Measurements from ENCODE around the gene EMC8. TPM values are rescaled to one million over a fixed set of nuclear protein-coding genes. Genes with fewer than 3 reads are reported as not detected.
A peak's percentile ranks its signal among the peaks of the same experiment; 100 is the strongest.

Gene EMC8
- total and polyA plus RNA-seq, 2 of the 8 experiments (the other 6 are each of a cell fraction or from before 2014, with no cell fraction given) = 52.2 to 69.7 TPM

DNA sequence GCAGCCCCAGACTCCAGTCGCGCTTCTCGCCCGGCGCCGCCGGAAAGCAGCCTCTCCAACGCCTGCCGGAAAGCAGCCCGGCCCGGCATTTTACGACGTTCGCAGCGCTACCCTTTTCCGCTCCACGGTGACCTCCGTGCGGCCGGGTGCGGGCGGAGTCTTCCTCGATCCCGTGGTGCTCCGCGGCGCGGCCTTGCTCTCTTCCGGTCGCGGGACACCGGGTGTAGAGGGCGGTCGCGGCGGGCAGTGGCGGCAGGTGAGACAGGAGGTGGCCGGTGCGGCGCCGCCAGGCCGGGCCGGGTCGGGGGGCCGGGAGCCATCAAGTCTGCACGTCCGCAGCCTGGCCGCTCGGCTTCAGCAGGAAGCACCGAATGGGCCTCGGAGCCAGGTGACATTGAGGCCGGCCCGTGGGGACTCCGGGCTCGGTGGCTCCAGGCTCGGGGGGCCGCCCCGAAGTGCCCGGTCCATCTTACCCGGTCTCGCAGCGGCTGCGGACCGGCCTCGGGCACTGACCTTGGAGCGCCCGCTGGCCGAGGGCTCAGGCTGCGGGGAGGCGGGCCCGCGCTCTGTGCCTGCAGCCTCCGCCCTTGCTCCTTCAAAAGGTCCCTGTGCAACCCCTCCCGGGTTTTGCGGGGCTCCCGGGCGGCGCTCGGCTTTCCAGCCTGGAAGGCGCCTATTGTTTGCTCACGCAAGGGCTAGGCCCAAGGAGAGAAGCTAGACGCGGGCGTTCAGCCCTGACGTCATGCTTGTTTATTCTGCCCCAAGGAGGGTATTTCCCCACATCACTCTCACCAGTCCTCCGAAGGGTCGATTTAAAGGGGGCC is at the start of gene EMC8, which contains the start of gene COX4I1 (continued):
- TF ChIP-seq RFX5 (IDR thresholded peaks at IDR 0.05; ENCODE audit: borderline replicate concordance, low read depth, low read length) = no peak
- no peak for TF ChIP-seq FOSL1 (IDR thresholded peaks at IDR 0.05; ENCODE audit: insufficient read depth, low read depth, low read length)
- no peak for TF ChIP-seq CTBP2 (IDR thresholded peaks at IDR 0.05; ENCODE audit: borderline replicate concordance, insufficient read depth, insufficient read length, low read length)
- TF ChIP-seq KDM1A (IDR thresholded peaks at IDR 0.05; ENCODE audit: borderline replicate concordance, low read length) = no peak
- TF ChIP-seq CHD1 (IDR thresholded peaks at IDR 0.05; ENCODE audit: low read depth, low read length) = no peak
- TF ChIP-seq, protein P1, sequence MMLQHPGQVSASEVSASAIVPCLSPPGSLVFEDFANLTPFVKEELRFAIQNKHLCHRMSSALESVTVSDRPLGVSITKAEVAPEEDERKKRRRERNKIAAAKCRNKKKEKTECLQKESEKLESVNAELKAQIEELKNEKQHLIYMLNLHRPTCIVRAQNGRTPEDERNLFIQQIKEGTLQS (IDR thresholded peaks at IDR 0.05; ENCODE audit: insufficient read depth, low read depth, low read length) = peak; percentile 94
- TF ChIP-seq POLR2AphosphoS5 (IDR thresholded peaks at IDR 0.05; ENCODE audit: low read depth, low read length) = peak; percentile 84
- no peak for TF ChIP-seq SP4 (IDR thresholded peaks at IDR 0.05; ENCODE audit: low read length)
- TF ChIP-seq TEAD4 (IDR thresholded peaks at IDR 0.05; ENCODE audit: low read depth, low read length) = no peak
- TF ChIP-seq CHD2 (IDR thresholded peaks at IDR 0.05; ENCODE audit: low read length) = no peak
- no peak for TF ChIP-seq TCF12 (IDR thresholded peaks at IDR 0.05; ENCODE audit: low read depth, low read length)
- TF ChIP-seq, protein P2, sequence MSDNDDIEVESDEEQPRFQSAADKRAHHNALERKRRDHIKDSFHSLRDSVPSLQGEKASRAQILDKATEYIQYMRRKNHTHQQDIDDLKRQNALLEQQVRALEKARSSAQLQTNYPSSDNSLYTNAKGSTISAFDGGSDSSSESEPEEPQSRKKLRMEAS (IDR thresholded peaks at IDR 0.05) = peak; percentile 41; the same call in 1 of the 2 replicates
- peak; percentile 88 for TF ChIP-seq TAF1 (IDR thresholded peaks at IDR 0.05; ENCODE audit: low read depth, low read length)
- TF ChIP-seq, protein P3, sequence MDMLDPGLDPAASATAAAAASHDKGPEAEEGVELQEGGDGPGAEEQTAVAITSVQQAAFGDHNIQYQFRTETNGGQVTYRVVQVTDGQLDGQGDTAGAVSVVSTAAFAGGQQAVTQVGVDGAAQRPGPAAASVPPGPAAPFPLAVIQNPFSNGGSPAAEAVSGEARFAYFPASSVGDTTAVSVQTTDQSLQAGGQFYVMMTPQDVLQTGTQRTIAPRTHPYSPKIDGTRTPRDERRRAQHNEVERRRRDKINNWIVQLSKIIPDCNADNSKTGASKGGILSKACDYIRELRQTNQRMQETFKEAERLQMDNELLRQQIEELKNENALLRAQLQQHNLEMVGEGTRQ (IDR thresholded peaks at IDR 0.05; ENCODE audit: low read length) = no peak
- TF ChIP-seq BACH1 (IDR thresholded peaks at IDR 0.05; ENCODE audit: low read length) = no peak; the same call in 1 of the 2 replicates
- no peak for TF ChIP-seq EP300 (IDR thresholded peaks at IDR 0.05; ENCODE audit: borderline replicate concordance in 1 of 2, low read depth in 2 of 2, low read length in 2 of 2)
- no peak for TF ChIP-seq CEBPB (IDR thresholded peaks at IDR 0.05; ENCODE audit: low read depth, low read length)
- peak; percentile 77 for TF ChIP-seq TAF7 (optimal IDR thresholded peaks at IDR 0.05; ENCODE audit: borderline replicate concordance, low read depth, low read length)
- TF ChIP-seq SIRT6 (IDR thresholded peaks at IDR 0.05; ENCODE audit: low read length) = no peak
- peak; percentile 86 for TF ChIP-seq TBP (IDR thresholded peaks at IDR 0.05; ENCODE audit: low read depth, low read length)
- TF ChIP-seq EZH2 (IDR thresholded peaks at IDR 0.05; ENCODE audit: low read depth, low read length, severe bottlenecking) = no peak
- TF ChIP-seq SP1 (IDR thresholded peaks at IDR 0.05; ENCODE audit: low read depth, low read length) = no peak
- peak; percentile 48 for TF ChIP-seq ASH2L (IDR thresholded peaks at IDR 0.05; ENCODE audit: low read length)

All from H1 (cell line).